Upper lobe of left lung (tissue), 4 donors: ENCODE results near the gene NR1H4.

Experiments used
- EP300 ChIP-seq, 4 donors: sonication (generic); formaldehyde crosslinking; IDR thresholded peaks; one replicate each; pipeline ENCODE4 v1.5.1; 2017; ENCODE audit warnings: antibody characterized with exemption in 4 of 4, control low read depth in 2 of 4
- POLR2A ChIP-seq, 4 donors: fragments of 450-650 bp; IDR thresholded peaks; one replicate each; pipeline ENCODE4 v1.5.1; 2016 to 2017; ENCODE audit warnings: antibody characterized with exemption in 4 of 4, mild to moderate bottlenecking in 2 of 4
- POLR2AphosphoS5 ChIP-seq, 2 donors: sonication (generic); formaldehyde crosslinking; IDR thresholded peaks; one replicate each; pipeline ENCODE4 v1.5.1; 2017; ENCODE audit warnings: antibody characterized with exemption in 2 of 2
- TF ChIP-seq, protein P1 (sequence below), 6 experiments: fragments of 450-650 bp in 4 of 6; fragments of 200-600 bp in 2 of 6; sonication (generic) in 2 of 6; IDR thresholded peaks; one replicate each; pipeline ENCODE4 v1.5.1; 2016 to 2019; ENCODE audit warnings: antibody characterized with exemption in 6 of 6

DNA sequence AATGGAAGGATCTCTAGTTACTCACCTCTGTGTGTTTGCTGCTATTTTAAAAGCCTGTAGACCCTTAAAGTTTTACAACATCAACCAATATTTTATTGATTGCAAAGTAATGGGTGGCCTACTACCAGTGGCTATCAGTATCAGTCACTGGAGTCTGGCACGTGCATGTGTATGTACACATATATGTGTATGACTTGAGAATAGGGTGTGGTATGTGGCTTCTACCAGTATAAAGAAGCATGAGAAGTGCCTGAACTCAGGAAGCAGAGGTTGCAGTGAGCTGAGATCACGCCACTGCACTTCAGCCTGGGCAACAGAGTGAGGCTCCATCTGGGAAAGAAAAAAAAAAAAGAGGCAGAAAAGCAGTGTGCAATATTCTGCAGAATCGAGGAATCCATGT, 54.4 kb downstream of the NR1H4 start:
- TF ChIP-seq EP300 (IDR thresholded peaks at IDR 0.05) = no peak
- TF ChIP-seq, protein P1, sequence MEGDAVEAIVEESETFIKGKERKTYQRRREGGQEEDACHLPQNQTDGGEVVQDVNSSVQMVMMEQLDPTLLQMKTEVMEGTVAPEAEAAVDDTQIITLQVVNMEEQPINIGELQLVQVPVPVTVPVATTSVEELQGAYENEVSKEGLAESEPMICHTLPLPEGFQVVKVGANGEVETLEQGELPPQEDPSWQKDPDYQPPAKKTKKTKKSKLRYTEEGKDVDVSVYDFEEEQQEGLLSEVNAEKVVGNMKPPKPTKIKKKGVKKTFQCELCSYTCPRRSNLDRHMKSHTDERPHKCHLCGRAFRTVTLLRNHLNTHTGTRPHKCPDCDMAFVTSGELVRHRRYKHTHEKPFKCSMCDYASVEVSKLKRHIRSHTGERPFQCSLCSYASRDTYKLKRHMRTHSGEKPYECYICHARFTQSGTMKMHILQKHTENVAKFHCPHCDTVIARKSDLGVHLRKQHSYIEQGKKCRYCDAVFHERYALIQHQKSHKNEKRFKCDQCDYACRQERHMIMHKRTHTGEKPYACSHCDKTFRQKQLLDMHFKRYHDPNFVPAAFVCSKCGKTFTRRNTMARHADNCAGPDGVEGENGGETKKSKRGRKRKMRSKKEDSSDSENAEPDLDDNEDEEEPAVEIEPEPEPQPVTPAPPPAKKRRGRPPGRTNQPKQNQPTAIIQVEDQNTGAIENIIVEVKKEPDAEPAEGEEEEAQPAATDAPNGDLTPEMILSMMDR (IDR thresholded peaks at IDR 0.05) = no peak
- TF ChIP-seq POLR2AphosphoS5 (IDR thresholded peaks at IDR 0.05) = no peak
- TF ChIP-seq POLR2A (IDR thresholded peaks at IDR 0.05) = no peak
